ENCODE measurements around the gene ZNF814. TPM values are rescaled to one million over a fixed set of nuclear protein-coding genes. Genes with fewer than 3 reads are reported as not detected.
A peak's percentile ranks its signal among the peaks of the same experiment; 100 is the strongest.
"Not testable (repeated sequence)": the region's sequence is repeated elsewhere in the genome, so short reads cannot be mapped to it uniquely, and the experiment has no call there.

ZNF814 gene
- total RNA-seq, 1 donor from 2014 or later: 8.5 TPM

DNA sequence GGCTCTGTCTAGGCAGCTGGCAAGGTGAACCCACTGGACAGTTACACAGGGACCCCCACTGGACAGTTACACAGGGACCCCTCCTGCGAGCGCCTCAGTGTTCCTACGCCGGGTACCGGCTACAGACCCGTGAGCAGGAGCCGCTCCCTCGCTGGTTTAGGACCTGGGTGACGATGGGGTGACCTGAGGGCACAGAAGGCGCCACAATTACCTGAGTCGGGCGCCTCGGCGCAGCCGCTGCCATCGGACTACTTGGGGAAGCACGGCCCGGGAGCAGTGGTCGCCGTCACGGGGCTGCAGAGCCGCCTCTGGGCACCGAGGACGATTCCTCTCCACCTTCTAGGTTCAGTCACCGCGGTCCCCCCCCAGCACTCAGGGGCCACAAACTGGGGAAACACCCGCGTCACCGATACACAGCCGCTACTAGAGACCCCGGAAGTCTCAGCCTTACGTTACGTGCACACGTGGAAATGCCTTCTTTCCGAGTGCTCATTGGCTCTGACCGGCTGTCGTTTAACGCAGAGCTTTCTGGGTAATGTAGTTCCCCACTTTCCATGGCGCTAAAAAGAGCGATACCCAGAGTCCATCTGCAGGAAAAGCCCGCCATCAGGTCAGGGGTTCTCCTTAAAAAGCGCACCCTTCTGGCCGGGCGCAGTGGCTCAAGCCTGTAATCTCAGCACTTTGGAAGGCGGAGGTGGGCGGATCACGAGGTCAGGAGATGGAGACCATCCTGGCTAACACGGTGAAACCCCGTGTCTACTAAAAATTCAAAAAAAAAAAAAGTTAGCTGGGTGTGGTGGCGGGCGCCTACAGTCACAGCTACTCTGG, 27.5 kb upstream of the ZNF814 start, which contains the start of gene ZNF417:
Gene ZNF417, minus strand, starts transcription at position 425 of the 828 bp plus-strand sequence. Its CDS starts 181 bp downstream, at position 244.
- peaks cover 23% of the 10 kb centered on the region for H3K9me3 Mint-ChIP-seq (ENCODE audit: low read depth)
- not testable (repeated sequence) for DNase-seq (ENCODE audit: low spot score); H3K27me3 Mint-ChIP-seq (ENCODE audit: low read depth)
- peaks cover 28% of the 10 kb centered on the region for H3K4me1 Mint-ChIP-seq (ENCODE audit: low read depth)
- peak within 1 kb of the TSS; percentile 94 for H3K27ac Mint-ChIP-seq (ENCODE audit: unreplicated experiment)
- peaks cover 42% of the 10 kb centered on the region for H3K36me3 Mint-ChIP-seq (ENCODE audit: low read depth)
- peak within 1 kb of the TSS; percentile 95 for H3K4me3 Mint-ChIP-seq (ENCODE audit: unreplicated experiment)
- TF ChIP-seq, protein P1, sequence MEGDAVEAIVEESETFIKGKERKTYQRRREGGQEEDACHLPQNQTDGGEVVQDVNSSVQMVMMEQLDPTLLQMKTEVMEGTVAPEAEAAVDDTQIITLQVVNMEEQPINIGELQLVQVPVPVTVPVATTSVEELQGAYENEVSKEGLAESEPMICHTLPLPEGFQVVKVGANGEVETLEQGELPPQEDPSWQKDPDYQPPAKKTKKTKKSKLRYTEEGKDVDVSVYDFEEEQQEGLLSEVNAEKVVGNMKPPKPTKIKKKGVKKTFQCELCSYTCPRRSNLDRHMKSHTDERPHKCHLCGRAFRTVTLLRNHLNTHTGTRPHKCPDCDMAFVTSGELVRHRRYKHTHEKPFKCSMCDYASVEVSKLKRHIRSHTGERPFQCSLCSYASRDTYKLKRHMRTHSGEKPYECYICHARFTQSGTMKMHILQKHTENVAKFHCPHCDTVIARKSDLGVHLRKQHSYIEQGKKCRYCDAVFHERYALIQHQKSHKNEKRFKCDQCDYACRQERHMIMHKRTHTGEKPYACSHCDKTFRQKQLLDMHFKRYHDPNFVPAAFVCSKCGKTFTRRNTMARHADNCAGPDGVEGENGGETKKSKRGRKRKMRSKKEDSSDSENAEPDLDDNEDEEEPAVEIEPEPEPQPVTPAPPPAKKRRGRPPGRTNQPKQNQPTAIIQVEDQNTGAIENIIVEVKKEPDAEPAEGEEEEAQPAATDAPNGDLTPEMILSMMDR (IDR thresholded peaks at IDR 0.05): peak; percentile 58

DNA sequence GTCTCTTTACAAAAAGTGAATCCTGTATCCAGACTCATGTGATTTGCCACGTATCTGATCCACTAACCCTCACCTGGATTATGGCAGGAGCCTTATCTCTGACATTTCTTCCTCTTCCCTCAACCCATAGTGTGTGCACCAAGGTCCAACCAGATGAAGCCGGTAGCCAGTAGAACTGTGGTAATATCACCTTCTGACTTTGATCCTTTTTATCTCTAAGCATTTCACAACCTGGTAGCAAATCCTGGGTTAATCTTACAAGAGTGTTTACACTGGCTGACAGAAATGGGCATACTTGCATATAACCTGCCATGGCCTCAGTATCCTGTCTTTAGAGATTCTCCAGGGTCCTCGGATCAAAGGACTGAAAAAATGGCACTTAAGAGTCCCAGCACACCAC, 25.7 kb upstream of the ZNF814 start:
- Mint-ChIP-seq H3K27ac (ENCODE audit: unreplicated experiment) (no peak overlapping the region), H3K36me3 (ENCODE audit: low read depth) (peaks cover 44% of the 10 kb centered on the region), H3K4me3 (ENCODE audit: unreplicated experiment) (peak overlapping the region; percentile 95), H3K9me3 (ENCODE audit: low read depth) (peaks cover 27% of the 10 kb centered on the region), H3K27me3 (ENCODE audit: low read depth) (no peaks in the 10 kb centered on the region), H3K4me1 (ENCODE audit: low read depth) (peaks cover 28% of the 10 kb centered on the region)
- TF ChIP-seq, protein P1 (IDR thresholded peaks at IDR 0.05): no peak
- no peak for DNase-seq (ENCODE audit: low spot score)

DNA sequence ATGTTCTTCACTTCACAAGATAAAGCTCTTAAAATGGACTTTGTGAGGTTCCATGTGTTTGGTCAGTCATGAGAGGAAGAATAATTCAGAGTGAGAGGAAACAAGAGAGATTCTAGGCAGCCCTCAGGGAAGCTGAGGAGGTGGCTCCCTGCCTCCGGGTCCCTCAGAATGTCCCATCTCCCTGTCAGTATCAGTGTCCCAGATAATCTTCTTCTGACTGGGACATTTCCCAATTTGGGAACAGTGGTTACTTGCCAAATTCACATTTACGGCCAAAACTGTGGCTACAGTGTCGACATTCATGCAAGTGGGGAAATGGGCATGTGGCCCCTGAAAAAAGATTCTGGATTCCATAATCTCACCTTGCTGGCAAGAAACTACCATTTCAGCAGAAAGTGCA, 18.6 kb upstream of the ZNF814 start:
- Mint-ChIP-seq H3K36me3 (ENCODE audit: low read depth) (peaks cover 52% of the 10 kb centered on the region), H3K9me3 (ENCODE audit: low read depth) (peaks cover 28% of the 10 kb centered on the region)

DNA sequence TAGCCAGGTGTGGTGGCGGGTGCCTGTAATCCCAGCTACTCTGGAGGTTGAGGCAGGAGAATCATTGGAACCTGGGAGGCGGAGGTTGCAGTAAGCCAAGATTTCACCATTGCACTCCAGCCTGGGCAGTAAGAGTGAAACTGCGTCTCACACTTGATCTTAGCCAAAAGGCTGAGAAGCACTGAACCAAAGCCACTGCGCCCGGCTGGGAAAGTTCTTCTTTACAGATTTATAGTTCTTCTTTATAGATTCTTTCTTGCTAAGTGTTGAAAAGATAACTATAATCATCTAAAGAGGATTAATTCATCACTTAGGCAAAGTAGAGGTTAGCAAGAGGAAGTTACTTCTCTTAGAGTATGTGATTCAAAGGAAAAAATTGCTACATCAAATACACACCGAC, 16.4 kb upstream of the ZNF814 start:
- Mint-ChIP-seq H3K27me3 (ENCODE audit: low read depth) (no peaks in the 10 kb centered on the region), H3K4me3 (ENCODE audit: unreplicated experiment) (no peak overlapping the region), H3K4me1 (ENCODE audit: low read depth) (peaks cover 4% of the 10 kb centered on the region), H3K27ac (ENCODE audit: unreplicated experiment) (no peak overlapping the region), H3K9me3 (ENCODE audit: low read depth) (peaks cover 14% of the 10 kb centered on the region), H3K36me3 (ENCODE audit: low read depth) (peaks cover 34% of the 10 kb centered on the region)
- TF ChIP-seq, protein P1 (IDR thresholded peaks at IDR 0.05): no peak
- no peak for DNase-seq (ENCODE audit: low spot score)

More for the DNA sequence above, 18.6 kb upstream of the ZNF814 start:
- peaks cover 4% of the 10 kb centered on the region for H3K4me1 Mint-ChIP-seq (ENCODE audit: low read depth)
- TF ChIP-seq, protein P1 (IDR thresholded peaks at IDR 0.05): no peak
- no peak overlapping the region for H3K27ac Mint-ChIP-seq (ENCODE audit: unreplicated experiment)
- H3K4me3 Mint-ChIP-seq (ENCODE audit: unreplicated experiment): no peak overlapping the region
- DNase-seq (ENCODE audit: low spot score): no peak
- no peaks in the 10 kb centered on the region for H3K27me3 Mint-ChIP-seq (ENCODE audit: low read depth)

DNA sequence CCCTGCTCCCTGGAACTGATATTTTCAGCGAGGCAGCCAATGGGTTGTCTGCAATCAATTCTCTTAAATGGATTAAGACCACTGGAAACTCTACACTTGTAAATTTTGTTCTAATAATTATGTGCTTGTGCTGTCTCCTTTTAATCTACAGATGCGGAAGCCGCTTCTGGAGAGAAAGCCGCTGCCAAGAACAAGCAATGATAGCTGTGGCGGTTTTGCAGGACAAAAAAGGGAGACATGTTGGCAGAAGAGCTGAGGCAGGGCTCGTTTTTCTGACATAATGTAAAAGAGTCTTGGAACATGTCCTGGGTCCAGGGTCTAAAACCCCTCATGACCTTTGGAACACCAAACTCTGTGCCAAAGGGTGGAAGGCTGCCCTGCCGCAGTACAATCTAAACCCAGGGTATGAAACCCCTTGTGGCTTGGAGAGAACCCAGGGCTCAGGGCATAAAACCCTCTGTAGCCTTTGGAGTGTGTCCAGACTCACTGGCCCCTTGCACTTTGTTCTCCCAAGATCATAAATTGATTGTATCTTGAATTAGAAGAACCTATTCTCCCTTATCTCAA, 14.9 kb upstream of the ZNF814 start:
- Mint-ChIP-seq H3K9me3 (ENCODE audit: low read depth) (peaks cover 9% of the 10 kb centered on the region), H3K4me3 (ENCODE audit: unreplicated experiment) (no peak overlapping the region), H3K36me3 (ENCODE audit: low read depth) (peaks cover 25% of the 10 kb centered on the region), H3K27ac (ENCODE audit: unreplicated experiment) (no peak overlapping the region), H3K27me3 (ENCODE audit: low read depth) (no peaks in the 10 kb centered on the region), H3K4me1 (ENCODE audit: low read depth) (peaks cover 4% of the 10 kb centered on the region)
- DNase-seq (ENCODE audit: low spot score): no peak
- TF ChIP-seq, protein P1 (IDR thresholded peaks at IDR 0.05): peak; percentile 33
